ENCODE data around the gene FILIP1. TPM values are rescaled to one million over a fixed set of nuclear protein-coding genes. Genes with fewer than 3 reads are reported as not detected.

FILIP1 gene
- total RNA-seq, 2 donors from 2014 or later: 78.2 to 117 TPM

- no peaks in the 10 kb centered on the region for H3K27me3 ChIP-seq
- no peaks in the 10 kb centered on the region for H3K36me3 ChIP-seq
- peak overlapping the region; percentile 89 for H3K27ac ChIP-seq
- no peaks in the 10 kb centered on the region for H3K9me3 ChIP-seq
- H3K4me3 ChIP-seq: peak overlapping the region; percentile 84 to 88
- TF ChIP-seq CTCF (IDR thresholded peaks at IDR 0.05): no peak
- DNase-seq (ENCODE audit: low spot score): no peak
- H3K4me1 ChIP-seq: peaks cover 0 to 43% of the 10 kb centered on the region in 2 donors
Measured at GRCh38 chr6:75283907-75284631, 209.5 kb downstream of the FILIP1 start.

GRCh38 chr6:75282706-75283105 lies 210.9 kb downstream of the FILIP1 start:
- peak overlapping the region in 1 of 2 donors; percentile 84 for H3K4me3 ChIP-seq
- peaks cover 0 to 54% of the 10 kb centered on the region in 2 donors for H3K4me1 ChIP-seq
- TF ChIP-seq CTCF (IDR thresholded peaks at IDR 0.05): no peak
- H3K27ac ChIP-seq: no peak overlapping the region
- H3K36me3 ChIP-seq: no peaks in the 10 kb centered on the region
- DNase-seq (ENCODE audit: low spot score): no peak
- H3K9me3 ChIP-seq: no peaks in the 10 kb centered on the region
- H3K27me3 ChIP-seq: no peaks in the 10 kb centered on the region

DNA sequence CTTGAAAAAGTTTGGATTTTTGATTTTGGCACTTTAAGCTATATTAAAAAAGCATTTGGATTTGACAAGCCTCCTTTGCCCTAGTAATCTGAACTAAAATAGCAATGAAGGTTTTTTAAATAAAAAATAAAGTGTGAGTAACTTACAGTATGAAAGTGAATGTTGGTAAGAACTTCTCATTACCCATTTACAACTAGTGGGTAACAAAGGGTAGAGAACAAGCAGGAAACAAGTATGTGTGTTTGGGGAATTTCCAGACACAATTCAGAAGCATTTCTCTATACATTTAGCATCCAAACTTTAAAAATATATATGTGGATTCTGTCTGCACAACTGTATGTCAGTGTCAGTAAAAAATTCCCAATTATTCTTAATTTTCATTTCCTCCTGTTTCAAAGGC lies 211.9 kb downstream of the FILIP1 start:
- H3K9me3 ChIP-seq: no peaks in the 10 kb centered on the region
- no peak for TF ChIP-seq CTCF (IDR thresholded peaks at IDR 0.05)
- no peak overlapping the region for H3K4me3 ChIP-seq
- H3K27ac ChIP-seq: no peak overlapping the region
- H3K36me3 ChIP-seq: no peaks in the 10 kb centered on the region
- peaks cover 0 to 63% of the 10 kb centered on the region in 2 donors for H3K4me1 ChIP-seq
- no peak for DNase-seq (ENCODE audit: low spot score)
- H3K27me3 ChIP-seq: no peaks in the 10 kb centered on the region

DNA sequence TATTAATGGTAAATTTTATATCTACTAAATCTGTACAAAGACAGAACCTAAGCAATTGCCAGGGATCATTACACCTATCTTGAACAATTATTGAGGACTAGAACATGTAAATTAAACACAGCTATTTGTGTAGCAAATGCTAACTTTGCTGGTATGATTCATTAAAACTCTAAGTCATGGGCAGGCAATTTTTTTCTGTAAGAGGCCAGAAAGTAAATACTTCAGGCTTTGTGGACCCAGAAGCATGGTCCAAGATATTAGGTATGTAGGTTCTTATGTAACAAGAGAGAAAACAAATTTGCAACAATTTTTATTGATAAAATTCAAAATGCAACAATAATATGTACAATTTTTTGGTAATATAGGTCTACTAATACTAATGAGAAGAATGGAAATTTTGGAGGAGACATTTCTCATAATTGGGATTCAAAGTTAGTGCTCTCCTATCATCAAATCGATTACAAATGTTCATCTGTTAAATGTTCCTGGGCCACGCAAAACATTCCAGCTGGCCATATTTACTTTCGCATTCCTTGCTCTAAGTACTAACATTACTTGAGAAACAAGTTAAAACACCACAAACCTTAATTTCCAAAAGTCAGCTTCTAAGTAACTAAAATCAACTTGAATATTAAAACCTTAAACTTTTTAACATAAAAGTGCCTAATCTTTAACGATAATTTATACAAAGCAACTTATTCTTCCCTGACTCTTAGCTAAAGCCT lies 213.3 kb downstream of the FILIP1 start:
- Histone ChIP-seq H3K4me3 (no peak overlapping the region), H3K36me3 (no peaks in the 10 kb centered on the region), H3K27me3 (no peaks in the 10 kb centered on the region), H3K9me3 (no peaks in the 10 kb centered on the region), H3K4me1 (peaks cover 0 to 74% of the 10 kb centered on the region in 2 donors), H3K27ac (no peak overlapping the region)
- no peak for DNase-seq (ENCODE audit: low spot score)
- TF ChIP-seq CTCF (IDR thresholded peaks at IDR 0.05): no peak

GRCh38 chr6:75279418-75279817 lies 214.2 kb downstream of the FILIP1 start:
- TF ChIP-seq CTCF (IDR thresholded peaks at IDR 0.05): no peak
- Histone ChIP-seq H3K27me3 (no peaks in the 10 kb centered on the region), H3K27ac (no peak overlapping the region), H3K4me3 (no peak overlapping the region), H3K36me3 (no peaks in the 10 kb centered on the region), H3K4me1 (peaks cover 0 to 74% of the 10 kb centered on the region in 2 donors), H3K9me3 (no peaks in the 10 kb centered on the region)
- no peak for DNase-seq (ENCODE audit: low spot score)
